NCI-H82 (cell line): ENCODE results near the gene ALLC.
A peak's percentile ranks its signal among the peaks of the same experiment; 100 is the strongest.
"Not testable (repeated sequence)": the region's sequence is repeated elsewhere in the genome, so short reads cannot be mapped to it uniquely, and the experiment has no call there.

Experiments used
- DNase-seq: peaks from one replicate; lab custom pipeline; 2025; lab: John Stamatoyannopoulos, UW

The ALLC gene

DNA sequence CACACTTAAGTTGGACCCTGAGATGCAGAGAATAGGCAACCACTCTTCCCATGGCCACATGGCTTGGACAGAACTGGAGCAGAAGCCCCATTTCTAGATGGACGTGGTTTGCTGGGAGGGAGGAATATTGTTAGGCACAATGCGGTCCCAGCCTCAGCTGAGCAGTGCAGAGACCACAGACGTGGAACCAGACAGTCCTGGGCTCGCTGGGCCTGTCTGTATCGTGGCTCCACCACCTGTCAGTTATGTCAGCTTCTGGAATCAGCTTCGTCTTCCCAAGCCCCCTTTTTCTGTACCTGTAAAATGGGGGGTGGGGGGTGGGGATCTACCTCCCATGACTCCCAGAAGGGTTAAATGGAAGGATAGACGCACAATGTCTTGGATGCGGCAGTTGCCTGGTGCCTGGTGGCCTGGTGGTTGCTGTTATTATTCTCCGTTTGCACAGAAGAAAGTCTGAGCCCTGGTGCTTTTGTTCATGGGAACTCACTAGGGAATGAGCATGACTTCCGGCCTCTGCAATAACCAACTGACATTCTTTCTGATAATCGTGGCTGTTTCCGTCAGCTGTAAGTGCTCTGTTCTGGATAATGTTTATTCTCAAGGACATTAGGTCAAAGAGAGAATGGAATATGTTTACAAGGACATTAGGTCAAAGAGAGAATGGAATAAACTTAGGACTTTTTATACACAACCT, 31.7 kb upstream of the ALLC start:
- DNase-seq: no peak

DNA sequence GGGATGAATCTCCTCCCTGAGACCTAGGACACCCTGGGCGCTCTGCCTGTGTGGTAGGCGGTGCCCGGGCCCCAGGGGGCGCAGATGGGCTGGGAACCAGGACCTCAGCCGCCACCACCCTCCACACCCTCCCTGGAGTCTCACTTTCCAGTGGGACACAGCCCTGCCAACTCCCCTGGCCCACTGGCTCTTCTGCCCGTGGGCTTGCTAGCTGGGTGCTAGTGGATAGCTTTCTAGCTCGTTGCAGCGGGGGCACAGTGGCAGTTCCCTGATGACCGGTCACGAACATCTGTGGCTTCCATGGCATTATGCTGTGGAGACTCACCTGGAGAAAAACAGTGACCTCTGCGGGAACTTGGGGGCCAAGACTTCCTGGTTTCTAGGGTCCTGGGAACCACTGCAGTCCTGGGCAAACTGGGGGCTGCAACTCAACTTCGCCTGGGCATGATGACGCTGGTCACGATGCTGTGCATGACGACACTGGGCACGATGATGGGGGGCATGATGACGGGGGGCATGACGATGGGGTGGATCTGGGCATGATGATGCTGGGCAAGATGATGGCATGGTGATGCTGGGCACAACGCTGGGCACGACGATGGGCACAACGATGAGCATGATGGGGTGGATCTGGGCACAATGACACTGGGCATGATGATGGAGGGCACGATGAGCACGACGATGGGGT, 31.0 kb upstream of the ALLC start:
- no peak for DNase-seq

GRCh38 chr2:3627500-3628100, 30.4 kb upstream of the ALLC start:
- no peak for DNase-seq

DNA sequence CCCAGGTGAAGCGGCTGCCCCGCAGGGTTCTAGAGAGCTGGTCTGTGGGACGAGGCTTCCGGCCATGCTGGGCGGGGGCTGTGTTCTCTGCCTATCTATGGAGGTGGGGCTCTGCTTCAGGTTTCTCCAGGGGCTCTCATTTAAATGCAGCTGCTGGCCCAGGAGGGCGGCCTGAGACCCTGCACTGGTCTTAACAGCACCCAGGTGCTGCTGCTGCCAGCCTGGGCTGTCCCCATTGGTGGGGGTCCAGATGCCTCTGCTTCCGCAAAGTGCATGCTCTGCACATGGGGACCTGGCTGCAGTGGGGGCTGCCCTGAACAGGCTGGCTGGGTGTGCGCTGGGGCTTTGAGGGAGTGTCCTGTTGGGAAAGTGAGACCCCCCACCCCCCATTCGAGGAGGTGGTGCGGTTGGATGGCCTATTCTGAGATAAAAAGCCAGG, 29.7 kb upstream of the ALLC start:
- DNase-seq: no peak

GRCh38 chr2:3628800-3629199, 29.2 kb upstream of the ALLC start:
- peak; percentile 63 for DNase-seq

GRCh38 chr2:3630631-3631030, 27.4 kb upstream of the ALLC start:
- DNase-seq: no peak

- DNase-seq: no peak
Measured at GRCh38 chr2:3631161-3631850, 26.7 kb upstream of the ALLC start.

DNA sequence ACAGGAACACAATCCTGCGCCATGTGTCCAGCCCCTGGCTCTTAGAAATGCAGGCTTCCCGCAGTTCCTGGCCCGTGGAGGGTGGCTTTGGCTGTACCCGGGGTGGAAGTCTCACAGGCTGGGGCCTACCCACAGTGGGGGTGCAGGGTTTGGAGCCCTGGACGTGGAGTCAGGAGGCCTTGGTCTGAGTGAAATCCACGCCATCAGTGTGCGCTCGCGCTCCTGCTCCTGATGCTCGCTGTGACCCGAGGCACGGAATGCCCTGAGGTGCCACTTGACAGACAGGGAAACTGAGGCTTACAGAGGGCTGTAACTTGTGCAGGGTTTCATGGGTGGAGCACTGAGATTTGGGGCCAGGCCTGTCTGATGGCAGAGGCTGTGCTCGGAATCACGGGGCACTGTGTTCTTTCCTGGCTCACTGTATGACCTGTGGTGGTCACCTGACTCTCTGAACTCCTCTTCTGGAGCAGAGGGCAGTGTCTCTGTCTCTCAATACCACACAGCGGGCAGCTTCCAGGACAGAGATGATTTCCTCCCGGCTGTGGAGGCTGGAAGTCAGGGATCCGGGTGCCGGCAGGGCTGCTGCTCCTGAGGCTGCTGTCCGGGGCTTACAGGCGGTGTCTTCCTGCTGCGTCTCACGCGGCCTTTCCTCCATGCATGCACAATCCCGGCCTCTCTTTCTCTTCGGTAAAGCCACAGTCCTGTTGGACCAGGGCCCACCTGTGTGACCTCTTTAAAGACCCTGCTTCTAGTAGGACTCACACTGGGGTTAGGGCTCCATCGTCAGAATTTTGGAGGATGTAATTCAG, 25.9 kb upstream of the ALLC start:
- no peak for DNase-seq

DNA sequence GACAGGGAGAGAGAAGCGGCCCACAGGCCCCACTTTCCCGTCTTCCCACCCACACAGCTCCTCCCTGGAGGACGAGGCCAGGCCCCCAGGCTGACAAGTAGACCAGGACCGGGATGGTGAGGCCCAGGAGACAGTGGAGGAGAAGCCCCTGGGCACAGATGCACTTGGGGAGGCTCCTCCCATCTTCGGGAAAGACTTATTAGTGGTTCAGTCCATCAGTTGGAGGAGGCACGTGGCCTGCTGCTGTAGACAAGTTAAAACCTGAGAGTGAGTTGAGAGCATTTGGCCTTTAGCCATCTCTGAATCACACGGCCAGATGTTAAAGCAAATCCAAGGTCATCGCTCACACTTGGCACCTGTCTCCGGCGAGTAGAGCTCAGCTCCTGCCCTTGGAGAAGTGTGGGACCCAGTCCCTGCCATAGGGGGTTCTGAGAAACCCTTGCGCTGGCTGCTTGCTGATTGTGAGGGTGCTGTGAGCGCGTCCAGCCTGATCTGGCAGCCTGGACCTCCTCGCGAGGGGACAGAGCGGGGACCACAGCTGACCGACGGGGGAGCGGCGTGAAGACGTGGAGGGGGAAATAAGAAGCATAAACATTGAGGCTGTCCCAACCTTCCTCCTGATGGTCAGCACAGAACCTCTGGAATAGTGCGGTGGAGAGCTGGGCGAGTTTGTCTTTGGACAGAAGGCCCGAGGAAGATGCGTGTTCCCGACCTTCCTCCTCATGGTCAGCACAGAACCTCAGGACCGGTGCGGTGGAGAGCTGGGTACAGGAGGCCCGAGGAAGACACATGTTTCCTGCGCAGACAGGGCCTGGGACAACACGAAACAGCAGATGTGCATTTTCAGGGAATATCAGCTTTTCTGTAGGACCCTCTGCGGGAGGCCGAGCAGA, 24.7 kb upstream of the ALLC start:
- DNase-seq: peak; percentile 81

DNA sequence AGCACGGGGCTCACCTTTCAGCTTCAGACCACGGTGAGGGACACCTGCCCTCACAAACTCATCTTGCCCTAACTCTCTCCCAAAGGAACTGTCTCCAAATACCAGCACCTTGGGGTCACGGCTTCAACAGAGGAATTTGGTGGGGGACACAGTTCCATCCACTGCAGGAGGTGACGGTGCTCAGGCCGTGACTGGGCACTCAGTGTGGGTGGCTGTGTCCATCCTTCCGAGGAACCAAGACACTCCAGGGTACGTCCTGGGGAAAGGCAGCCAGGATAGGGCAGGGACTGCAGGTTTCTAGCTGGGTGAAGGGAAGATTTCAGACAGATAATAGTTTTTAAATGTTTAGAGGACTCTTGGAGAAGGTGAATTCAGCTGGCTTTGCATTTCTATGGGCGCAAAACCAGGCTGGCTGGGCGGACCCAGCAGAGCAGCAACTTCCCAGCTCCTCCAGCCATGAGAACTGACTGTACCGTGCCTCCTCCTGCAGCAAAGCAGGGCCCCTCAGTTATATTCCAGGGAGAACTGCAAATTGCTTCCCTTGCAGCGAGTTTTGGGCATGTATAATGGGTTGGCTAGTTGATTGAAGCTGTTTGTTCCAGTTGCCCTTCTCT, 23.9 kb upstream of the ALLC start:
- no peak for DNase-seq

DNA sequence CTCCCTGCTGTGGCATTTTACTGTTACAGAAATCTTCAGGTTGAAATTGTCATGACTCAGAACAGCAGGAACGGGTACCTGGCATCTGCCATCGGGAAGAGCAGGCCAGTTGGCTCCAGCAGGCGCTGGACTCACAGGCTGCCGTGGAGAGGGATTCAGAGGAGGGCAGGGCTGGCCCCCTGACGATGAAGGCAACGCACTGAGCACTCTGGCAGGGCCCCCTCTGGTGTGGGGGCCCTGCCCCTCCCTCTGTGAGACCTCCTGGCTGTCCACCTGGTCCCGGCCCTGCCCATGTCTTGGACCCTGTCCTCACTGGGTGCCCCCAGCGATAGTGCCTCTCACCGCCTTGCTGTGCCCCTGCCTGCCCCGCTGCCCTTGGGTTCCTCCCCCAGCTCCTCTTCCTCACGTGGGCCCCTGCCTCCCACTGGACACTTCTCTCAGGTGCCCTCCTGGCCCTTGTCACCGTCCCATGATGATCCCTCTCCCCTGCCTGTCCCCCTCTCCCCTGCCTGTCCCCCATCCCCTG, 23.3 kb upstream of the ALLC start:
- DNase-seq: no peak

- DNase-seq: no peak
Measured at GRCh38 chr2:3635171-3635974, 22.6 kb upstream of the ALLC start.

GRCh38 chr2:3635975-3636327, 22.0 kb upstream of the ALLC start:
- DNase-seq: not testable (repeated sequence)

- no peak for DNase-seq
Measured at GRCh38 chr2:3636586-3637310, 21.3 kb upstream of the ALLC start.

- no peak for DNase-seq
Measured at GRCh38 chr2:3637311-3637675, 20.7 kb upstream of the ALLC start.

GRCh38 chr2:3637692-3638455, 20.1 kb upstream of the ALLC start:
- DNase-seq: no peak

- DNase-seq: no peak
Measured at GRCh38 chr2:3638456-3638810, 19.6 kb upstream of the ALLC start.

- no peak for DNase-seq
Measured at GRCh38 chr2:3639015-3639630, 18.9 kb upstream of the ALLC start.
